Stomach (tissue), 4 donors: ENCODE results near the gene TEPSIN.

Experiments
- CTCF ChIP-seq, 7 experiments: fragments of 450-650 bp in 4 of 7; fragments of 200-600 bp in 3 of 7; sonication (generic) in 3 of 7; IDR thresholded peaks; one replicate each; pipeline ENCODE4 v1.5.1; 2016 to 2019; ENCODE audit warnings: antibody characterized with exemption in 7 of 7, control low read depth in 2 of 7, mild to moderate bottlenecking in 1 of 7
- POLR2A ChIP-seq, 4 donors: fragments of 450-650 bp; IDR thresholded peaks; one replicate each; pipeline ENCODE4 v1.6.1; 2016; ENCODE audit warnings: antibody characterized with exemption in 4 of 4, control low read depth in 2 of 4, mild to moderate bottlenecking in 1 of 4, moderate library complexity in 1 of 4

GRCh38 chr17:81271226-81271625, 32.4 kb upstream of the TEPSIN start:
- TF ChIP-seq CTCF (IDR thresholded peaks at IDR 0.05) (no peak), POLR2A (IDR thresholded peaks at IDR 0.05) (no peak)
